ENCODE results near the gene ZNF624.

Gene ZNF624

DNA sequence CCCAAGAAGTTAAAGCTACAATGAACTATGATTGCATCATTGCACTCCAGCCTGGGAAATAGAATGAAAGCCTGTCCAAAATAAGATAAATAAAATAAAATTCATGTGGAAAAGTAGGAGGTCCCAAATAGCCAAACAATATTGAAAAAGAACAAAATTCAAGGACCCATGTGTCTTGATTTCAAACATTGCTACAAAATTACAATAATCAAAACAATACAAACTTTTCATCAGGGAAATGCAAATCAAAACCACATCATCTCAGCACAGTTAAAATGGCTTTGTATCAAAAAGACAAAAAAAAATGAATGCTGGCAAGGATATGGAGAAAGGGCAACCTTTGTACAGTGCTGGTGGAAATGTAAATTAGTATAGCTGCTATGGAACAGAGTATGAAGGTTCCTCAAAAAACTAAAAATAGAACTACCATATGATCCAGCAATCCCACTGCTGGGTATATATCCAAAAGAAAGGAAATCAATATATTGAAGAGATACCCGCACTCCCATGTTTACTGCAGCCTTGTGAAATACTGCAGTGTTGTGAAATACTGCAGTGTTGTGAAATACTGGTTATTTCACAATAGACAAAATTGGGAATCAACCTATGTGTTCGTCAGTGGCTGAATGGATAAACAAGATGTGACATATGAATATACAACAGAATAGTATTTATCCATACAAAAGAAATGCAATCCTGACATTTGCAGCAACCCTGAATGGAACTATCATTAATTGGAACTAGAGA is 60.1 kb downstream of the ZNF624 start:
- H3K36me3 ChIP-seq (ENCODE audit: control insufficient read depth, insufficient read depth, low read length): no peaks in the 10 kb centered on the region
- no peak overlapping the region for H3K9ac ChIP-seq (ENCODE audit: low read depth, low read length)
- no peak overlapping the region for H3K27ac ChIP-seq (ENCODE audit: low read depth, low read length)
- H3K27me3 ChIP-seq (ENCODE audit: control insufficient read depth, insufficient read depth, low read length): peaks cover 7% of the 10 kb centered on the region
- no peaks in the 10 kb centered on the region for H3K4me1 ChIP-seq (ENCODE audit: control insufficient read depth, insufficient read depth, low read length)
- H3K4me3 ChIP-seq (ENCODE audit: low read depth, low read length): no peak overlapping the region
- peaks cover 5% of the 10 kb centered on the region; the same call in 1 of the 2 replicates for H3K9me3 ChIP-seq (ENCODE audit: control insufficient read depth, insufficient read depth, low read length)

DNA sequence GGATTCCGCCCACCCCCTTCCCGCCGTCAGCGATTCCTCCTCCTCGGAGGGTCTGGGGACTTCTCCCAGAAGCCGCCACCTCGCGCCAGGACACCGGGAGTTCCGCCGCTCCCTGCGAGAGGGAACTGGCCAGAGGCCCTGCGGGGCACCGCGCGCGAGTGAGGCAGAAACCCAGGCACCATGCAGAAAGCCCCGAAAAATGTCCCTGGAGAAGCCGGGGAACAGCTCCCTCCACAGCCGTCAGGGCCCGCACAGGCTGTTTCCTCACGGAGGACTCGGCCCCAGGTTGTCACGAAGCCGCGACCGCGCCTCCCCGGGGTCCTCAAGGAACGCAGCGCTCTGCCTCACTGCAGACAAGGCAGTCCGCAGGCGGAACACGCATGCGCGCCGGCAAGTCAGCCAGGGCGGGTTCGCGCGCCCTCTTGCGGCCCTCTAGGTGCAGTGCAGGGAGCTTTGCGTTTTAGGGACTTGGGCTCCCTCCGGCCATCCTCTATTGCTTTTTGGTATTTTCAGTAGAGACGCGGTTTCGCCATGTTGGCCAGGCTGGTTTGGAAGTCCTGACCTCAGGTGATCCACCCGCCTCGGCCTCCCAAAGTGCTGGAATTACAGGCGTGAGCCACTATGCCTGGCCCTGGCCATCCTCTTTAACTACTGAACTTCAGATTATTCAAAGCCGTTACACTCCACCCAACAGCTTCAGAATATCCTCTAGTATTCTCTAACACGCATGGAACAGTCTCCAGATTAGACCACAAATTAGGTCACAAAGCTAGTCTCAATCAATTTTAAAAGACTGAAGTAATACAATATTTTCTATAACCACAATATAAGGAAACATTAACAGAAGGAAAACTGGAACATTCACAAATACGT is 64.3 kb downstream of the ZNF624 start:
- Histone ChIP-seq H3K27ac (ENCODE audit: low read depth, low read length) (no peak overlapping the region), H3K9ac (ENCODE audit: low read depth, low read length) (peak overlapping the region; percentile 76), H3K36me3 (ENCODE audit: control insufficient read depth, insufficient read depth, low read length) (no peaks in the 10 kb centered on the region), H3K9me3 (ENCODE audit: control insufficient read depth, insufficient read depth, low read length) (peaks cover 5% of the 10 kb centered on the region; the same call in 1 of the 2 replicates), H3K27me3 (ENCODE audit: control insufficient read depth, insufficient read depth, low read length) (peaks cover 21% of the 10 kb centered on the region), H3K4me3 (ENCODE audit: low read depth, low read length) (peak overlapping the region; percentile 91), H3K4me1 (ENCODE audit: control insufficient read depth, insufficient read depth, low read length) (no peaks in the 10 kb centered on the region)

DNA sequence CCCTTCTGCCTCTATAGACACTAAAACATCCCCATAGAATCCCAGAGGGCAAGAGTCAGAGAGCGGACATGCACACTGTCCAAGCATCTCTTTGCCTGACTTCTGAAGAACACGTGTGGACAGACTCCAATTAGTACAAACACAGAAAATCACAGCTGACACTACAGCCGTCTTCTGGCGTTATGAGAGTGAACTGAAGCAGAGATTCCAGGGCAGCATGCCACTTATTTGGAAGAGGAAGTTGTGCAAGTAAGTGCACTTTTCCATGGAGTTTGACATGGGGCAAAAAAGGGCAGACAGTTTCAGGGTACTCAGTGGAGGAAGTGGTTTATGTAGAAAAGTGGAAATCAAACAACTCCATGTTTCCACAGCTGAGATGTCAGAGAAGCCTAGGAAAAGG is 67.9 kb downstream of the ZNF624 start:
- peaks cover 5% of the 10 kb centered on the region; the same call in 1 of the 2 replicates for H3K9me3 ChIP-seq (ENCODE audit: control insufficient read depth, insufficient read depth, low read length)
- H3K4me3 ChIP-seq (ENCODE audit: low read depth, low read length): no peak overlapping the region
- no peaks in the 10 kb centered on the region for H3K36me3 ChIP-seq (ENCODE audit: control insufficient read depth, insufficient read depth, low read length)
- peaks cover 21% of the 10 kb centered on the region for H3K27me3 ChIP-seq (ENCODE audit: control insufficient read depth, insufficient read depth, low read length)
- no peaks in the 10 kb centered on the region for H3K4me1 ChIP-seq (ENCODE audit: control insufficient read depth, insufficient read depth, low read length)
- no peak overlapping the region for H3K9ac ChIP-seq (ENCODE audit: low read depth, low read length)
- no peak overlapping the region for H3K27ac ChIP-seq (ENCODE audit: low read depth, low read length)

DNA sequence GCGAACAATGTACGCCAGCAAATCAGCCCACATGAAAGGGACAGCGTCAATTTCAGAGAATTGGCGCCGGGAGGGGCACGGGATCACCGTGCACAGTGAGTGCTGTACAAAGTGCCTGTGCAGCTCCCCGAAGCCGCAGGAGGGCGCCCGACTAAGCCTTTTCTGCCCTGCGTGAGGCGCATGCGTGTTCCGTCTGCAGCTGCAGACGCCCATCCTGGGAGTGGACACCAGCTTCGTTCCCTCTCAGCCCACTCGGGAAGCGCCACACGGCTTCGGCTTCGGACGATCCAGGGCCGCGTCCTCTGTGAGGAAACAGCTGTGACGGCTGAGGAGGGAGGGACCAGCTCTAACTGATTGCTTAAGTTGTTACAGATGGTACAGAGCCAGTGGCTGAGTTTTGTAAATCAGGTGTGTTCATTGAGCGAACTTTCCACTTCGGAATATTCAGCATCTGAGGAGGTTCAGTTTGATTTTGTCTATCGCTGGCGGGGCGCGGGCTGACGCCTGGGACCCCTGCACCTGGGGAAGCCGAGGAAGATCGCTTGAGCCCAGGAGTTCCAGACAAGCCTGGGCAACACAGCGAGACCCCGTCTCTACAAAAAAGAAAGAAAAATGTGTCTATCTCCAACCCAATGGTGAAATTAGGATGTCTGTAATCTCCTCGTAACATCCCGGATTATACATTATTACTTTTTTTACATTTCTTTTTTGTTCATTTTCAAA is 69.2 kb downstream of the ZNF624 start:
- peaks cover 21% of the 10 kb centered on the region for H3K27me3 ChIP-seq (ENCODE audit: control insufficient read depth, insufficient read depth, low read length)
- H3K36me3 ChIP-seq (ENCODE audit: control insufficient read depth, insufficient read depth, low read length): no peaks in the 10 kb centered on the region
- H3K27ac ChIP-seq (ENCODE audit: low read depth, low read length): no peak overlapping the region
- peak overlapping the region; percentile 54 for H3K4me3 ChIP-seq (ENCODE audit: low read depth, low read length)
- H3K9ac ChIP-seq (ENCODE audit: low read depth, low read length): no peak overlapping the region
- H3K9me3 ChIP-seq (ENCODE audit: control insufficient read depth, insufficient read depth, low read length): no peaks in the 10 kb centered on the region
- H3K4me1 ChIP-seq (ENCODE audit: control insufficient read depth, insufficient read depth, low read length): no peaks in the 10 kb centered on the region

DNA sequence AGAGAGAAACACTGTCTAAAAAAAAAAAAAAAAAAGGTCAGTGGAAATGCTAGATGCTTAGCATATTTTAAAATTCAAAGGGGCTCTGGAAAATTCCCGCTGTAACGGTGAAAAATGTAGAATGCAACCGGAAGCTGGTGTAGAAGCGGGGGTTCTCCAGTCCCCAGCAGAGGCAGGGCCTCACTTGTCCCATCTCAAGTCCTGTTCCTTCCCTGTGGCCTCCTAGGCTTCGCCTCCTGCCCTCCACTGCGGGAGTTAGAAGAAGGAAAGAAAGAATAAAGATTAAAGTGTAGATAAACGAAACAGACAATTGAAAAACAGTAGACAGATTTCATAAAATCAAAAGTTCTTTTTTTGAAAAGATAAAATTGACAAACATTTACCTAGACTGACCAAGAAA is 69.9 kb downstream of the ZNF624 start:
- H3K9ac ChIP-seq (ENCODE audit: low read depth, low read length): no peak overlapping the region
- H3K4me1 ChIP-seq (ENCODE audit: control insufficient read depth, insufficient read depth, low read length): no peaks in the 10 kb centered on the region
- no peak overlapping the region for H3K27ac ChIP-seq (ENCODE audit: low read depth, low read length)
- peaks cover 16% of the 10 kb centered on the region for H3K27me3 ChIP-seq (ENCODE audit: control insufficient read depth, insufficient read depth, low read length)
- no peak overlapping the region for H3K4me3 ChIP-seq (ENCODE audit: low read depth, low read length)
- no peaks in the 10 kb centered on the region for H3K9me3 ChIP-seq (ENCODE audit: control insufficient read depth, insufficient read depth, low read length)
- H3K36me3 ChIP-seq (ENCODE audit: control insufficient read depth, insufficient read depth, low read length): no peaks in the 10 kb centered on the region

DNA sequence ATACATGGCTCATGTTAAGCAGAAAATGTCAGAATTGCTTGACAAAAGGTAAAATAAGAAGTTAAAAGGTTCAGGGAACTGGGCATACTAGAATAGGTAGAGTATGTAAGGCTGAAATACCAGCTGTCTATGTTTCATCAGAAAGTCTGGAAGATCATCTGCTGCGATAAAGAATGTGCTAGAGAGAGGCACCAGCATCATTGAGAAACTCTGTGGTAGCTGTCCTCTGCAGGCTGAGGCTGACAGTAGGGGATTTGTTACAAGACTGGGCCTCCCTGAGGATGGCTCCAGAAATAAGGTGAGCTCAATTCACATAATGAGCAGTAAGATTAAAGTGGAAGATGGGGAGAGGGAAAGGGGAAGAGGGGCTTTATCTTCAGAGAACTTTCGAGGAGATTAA is 80.2 kb downstream of the ZNF624 start:
- Histone ChIP-seq H3K4me1 (ENCODE audit: control insufficient read depth, insufficient read depth, low read length) (no peaks in the 10 kb centered on the region; the same call in 1 of the 2 replicates), H3K36me3 (ENCODE audit: control insufficient read depth, insufficient read depth, low read length) (no peaks in the 10 kb centered on the region), H3K27me3 (ENCODE audit: control insufficient read depth, insufficient read depth, low read length) (peaks cover 12% of the 10 kb centered on the region), H3K9ac (ENCODE audit: low read depth, low read length) (no peak overlapping the region), H3K9me3 (ENCODE audit: control insufficient read depth, insufficient read depth, low read length) (no peaks in the 10 kb centered on the region), H3K4me3 (ENCODE audit: low read depth, low read length) (no peak overlapping the region), H3K27ac (ENCODE audit: low read depth, low read length) (no peak overlapping the region)
